ENCODE measurements around the gene PRKAG1.

PRKAG1 gene

GRCh38 chr12:49041036-49041880 is 22.7 kb upstream of the PRKAG1 start:
- no peaks in the 10 kb centered on the region for H3K4me1 ChIP-seq (ENCODE audit: insufficient read depth, low read length)
- H3K9me3 ChIP-seq (ENCODE audit: control insufficient read depth, insufficient read depth, low read length), result no peaks in the 10 kb centered on the region
- peaks cover 31% of the 10 kb centered on the region for H3K36me3 ChIP-seq (ENCODE audit: insufficient read depth, low read length)
- no peak overlapping the region for H3K9ac ChIP-seq (ENCODE audit: low read depth, low read length)

- no peaks in the 10 kb centered on the region for H3K9me3 ChIP-seq (ENCODE audit: control insufficient read depth, insufficient read depth, low read length)
- H3K36me3 ChIP-seq (ENCODE audit: insufficient read depth, low read length), result peaks cover 27% of the 10 kb centered on the region
- H3K4me1 ChIP-seq (ENCODE audit: insufficient read depth, low read length), result no peaks in the 10 kb centered on the region
- H3K9ac ChIP-seq (ENCODE audit: low read depth, low read length), result no peak overlapping the region
Observed at GRCh38 chr12:49040364-49040855, 21.8 kb upstream of the PRKAG1 start.

- Histone ChIP-seq H3K9me3 (ENCODE audit: control insufficient read depth, insufficient read depth, low read length) (no peaks in the 10 kb centered on the region), H3K36me3 (ENCODE audit: insufficient read depth, low read length) (peaks cover 32% of the 10 kb centered on the region), H3K4me1 (ENCODE audit: insufficient read depth, low read length) (no peaks in the 10 kb centered on the region), H3K9ac (ENCODE audit: low read depth, low read length) (no peak overlapping the region)
Observed at GRCh38 chr12:49039421-49040363, 21.1 kb upstream of the PRKAG1 start.

- no peaks in the 10 kb centered on the region for H3K9me3 ChIP-seq (ENCODE audit: control insufficient read depth, insufficient read depth, low read length)
- no peaks in the 10 kb centered on the region for H3K4me1 ChIP-seq (ENCODE audit: insufficient read depth, low read length)
- H3K9ac ChIP-seq (ENCODE audit: low read depth, low read length), result no peak overlapping the region
- peaks cover 29% of the 10 kb centered on the region for H3K36me3 ChIP-seq (ENCODE audit: insufficient read depth, low read length)
Observed at GRCh38 chr12:49038291-49038955, 19.8 kb upstream of the PRKAG1 start.

GRCh38 chr12:49037947-49038237 is 19.3 kb upstream of the PRKAG1 start:
- H3K4me1 ChIP-seq (ENCODE audit: insufficient read depth, low read length), result no peaks in the 10 kb centered on the region
- H3K36me3 ChIP-seq (ENCODE audit: insufficient read depth, low read length), result peaks cover 24% of the 10 kb centered on the region

GRCh38 chr12:49037111-49037946 is 18.8 kb upstream of the PRKAG1 start:
- no peaks in the 10 kb centered on the region for H3K4me1 ChIP-seq (ENCODE audit: insufficient read depth, low read length)
- no peak overlapping the region for H3K9ac ChIP-seq (ENCODE audit: low read depth, low read length)
- H3K9me3 ChIP-seq (ENCODE audit: control insufficient read depth, insufficient read depth, low read length), result no peaks in the 10 kb centered on the region
- peaks cover 22% of the 10 kb centered on the region for H3K36me3 ChIP-seq (ENCODE audit: insufficient read depth, low read length)

More at GRCh38 chr12:49037947-49038237, 19.3 kb upstream of the PRKAG1 start:
- Histone ChIP-seq H3K9ac (ENCODE audit: low read depth, low read length) (no peak overlapping the region), H3K9me3 (ENCODE audit: control insufficient read depth, insufficient read depth, low read length) (no peaks in the 10 kb centered on the region)

- peaks cover 33% of the 10 kb centered on the region for H3K36me3 ChIP-seq (ENCODE audit: insufficient read depth, low read length)
Observed at GRCh38 chr12:49036029-49036428, 17.5 kb upstream of the PRKAG1 start.

GRCh38 chr12:49034286-49034622 is 15.7 kb upstream of the PRKAG1 start:
- H3K9ac ChIP-seq (ENCODE audit: low read depth, low read length), result no peak overlapping the region
- no peaks in the 10 kb centered on the region for H3K4me1 ChIP-seq (ENCODE audit: insufficient read depth, low read length)
- peaks cover 41% of the 10 kb centered on the region for H3K36me3 ChIP-seq (ENCODE audit: insufficient read depth, low read length)
- H3K9me3 ChIP-seq (ENCODE audit: control insufficient read depth, insufficient read depth, low read length), result no peaks in the 10 kb centered on the region

More at GRCh38 chr12:49036029-49036428, 17.5 kb upstream of the PRKAG1 start:
- H3K9me3 ChIP-seq (ENCODE audit: control insufficient read depth, insufficient read depth, low read length), result no peaks in the 10 kb centered on the region
- no peaks in the 10 kb centered on the region for H3K4me1 ChIP-seq (ENCODE audit: insufficient read depth, low read length)
- H3K9ac ChIP-seq (ENCODE audit: low read depth, low read length), result no peak overlapping the region

- peaks cover 38% of the 10 kb centered on the region for H3K36me3 ChIP-seq (ENCODE audit: insufficient read depth, low read length)
Observed at GRCh38 chr12:49033611-49034285, 15.2 kb upstream of the PRKAG1 start.

GRCh38 chr12:49032679-49033447 is 14.3 kb upstream of the PRKAG1 start:
- H3K4me1 ChIP-seq (ENCODE audit: insufficient read depth, low read length), result no peaks in the 10 kb centered on the region
- no peak overlapping the region for H3K9ac ChIP-seq (ENCODE audit: low read depth, low read length)
- no peaks in the 10 kb centered on the region for H3K9me3 ChIP-seq (ENCODE audit: control insufficient read depth, insufficient read depth, low read length)
- H3K36me3 ChIP-seq (ENCODE audit: insufficient read depth, low read length), result peaks cover 45% of the 10 kb centered on the region

More at GRCh38 chr12:49033611-49034285, 15.2 kb upstream of the PRKAG1 start:
- Histone ChIP-seq H3K9ac (ENCODE audit: low read depth, low read length) (no peak overlapping the region), H3K9me3 (ENCODE audit: control insufficient read depth, insufficient read depth, low read length) (no peaks in the 10 kb centered on the region), H3K4me1 (ENCODE audit: insufficient read depth, low read length) (no peaks in the 10 kb centered on the region)

GRCh38 chr12:49032276-49032675 is 13.7 kb upstream of the PRKAG1 start:
- Histone ChIP-seq H3K9ac (ENCODE audit: low read depth, low read length) (no peak overlapping the region), H3K36me3 (ENCODE audit: insufficient read depth, low read length) (peaks cover 48% of the 10 kb centered on the region), H3K4me1 (ENCODE audit: insufficient read depth, low read length) (no peaks in the 10 kb centered on the region), H3K9me3 (ENCODE audit: control insufficient read depth, insufficient read depth, low read length) (no peaks in the 10 kb centered on the region)

GRCh38 chr12:49031573-49032161 is 13.1 kb upstream of the PRKAG1 start:
- no peak overlapping the region for H3K9ac ChIP-seq (ENCODE audit: low read depth, low read length)
- H3K4me1 ChIP-seq (ENCODE audit: insufficient read depth, low read length), result no peaks in the 10 kb centered on the region
- H3K9me3 ChIP-seq (ENCODE audit: control insufficient read depth, insufficient read depth, low read length), result no peaks in the 10 kb centered on the region
- H3K36me3 ChIP-seq (ENCODE audit: insufficient read depth, low read length), result peaks cover 44% of the 10 kb centered on the region

Data from ES-I3 (cell line).